ENCODE measurements around the gene METTL24.

Gene METTL24

GRCh38 chr6:110256366-110256765, 101.8 kb downstream of the METTL24 start:
- H3K4me1 ChIP-seq = no peaks in the 10 kb centered on the region
- H2AFZ ChIP-seq = no peak overlapping the region
- H3K9me3 ChIP-seq (ENCODE audit: control insufficient read depth, low read length) = no peaks in the 10 kb centered on the region
- H3K4me2 ChIP-seq (ENCODE audit: low read length) = no peak overlapping the region
- H3K36me3 ChIP-seq (ENCODE audit: control insufficient read depth, insufficient read depth, low read length) = no peaks in the 10 kb centered on the region
- H3K79me2 ChIP-seq = no peaks in the 10 kb centered on the region
- H3K27ac ChIP-seq = no peak overlapping the region
- no peak overlapping the region for H3K9ac ChIP-seq
- H3K27me3 ChIP-seq (ENCODE audit: control insufficient read depth, insufficient read depth, low read length) = no peaks in the 10 kb centered on the region
- no peak overlapping the region for H3K4me3 ChIP-seq (ENCODE audit: low read depth, low read length)
- TF ChIP-seq CTCF (IDR thresholded peaks at IDR 0.05) = no peak

- H3K27ac ChIP-seq = no peak overlapping the region
- H3K9me3 ChIP-seq (ENCODE audit: control insufficient read depth, low read length) = no peaks in the 10 kb centered on the region
- H3K4me2 ChIP-seq (ENCODE audit: low read length) = no peak overlapping the region
- H3K79me2 ChIP-seq = no peaks in the 10 kb centered on the region
- H3K9ac ChIP-seq = no peak overlapping the region
- H3K4me1 ChIP-seq = no peaks in the 10 kb centered on the region
- H3K36me3 ChIP-seq (ENCODE audit: control insufficient read depth, insufficient read depth, low read length) = no peaks in the 10 kb centered on the region
- H2AFZ ChIP-seq = no peak overlapping the region
- H3K27me3 ChIP-seq (ENCODE audit: control insufficient read depth, insufficient read depth, low read length) = no peaks in the 10 kb centered on the region
- TF ChIP-seq CTCF (IDR thresholded peaks at IDR 0.05) = no peak
- no peak overlapping the region for H3K4me3 ChIP-seq (ENCODE audit: low read depth, low read length)
Measured at GRCh38 chr6:110255211-110255750, 102.9 kb downstream of the METTL24 start.

GRCh38 chr6:110250838-110251237, 107.3 kb downstream of the METTL24 start:
- no peak overlapping the region for H3K27ac ChIP-seq

GRCh38 chr6:110250058-110250457, 108.1 kb downstream of the METTL24 start:
- no peak for TF ChIP-seq CTCF (IDR thresholded peaks at IDR 0.05)
- Histone ChIP-seq H3K9ac (no peak overlapping the region), H2AFZ (no peak overlapping the region), H3K4me2 (ENCODE audit: low read length) (no peak overlapping the region), H3K36me3 (ENCODE audit: control insufficient read depth, insufficient read depth, low read length) (no peaks in the 10 kb centered on the region), H3K4me3 (ENCODE audit: low read depth, low read length) (no peak overlapping the region), H3K79me2 (no peaks in the 10 kb centered on the region), H3K27ac (no peak overlapping the region), H3K9me3 (ENCODE audit: control insufficient read depth, low read length) (no peaks in the 10 kb centered on the region), H3K4me1 (no peaks in the 10 kb centered on the region), H3K27me3 (ENCODE audit: control insufficient read depth, insufficient read depth, low read length) (no peaks in the 10 kb centered on the region)

More at GRCh38 chr6:110250838-110251237, 107.3 kb downstream of the METTL24 start:
- Histone ChIP-seq H3K4me3 (ENCODE audit: low read depth, low read length) (no peak overlapping the region), H2AFZ (no peak overlapping the region), H3K9me3 (ENCODE audit: control insufficient read depth, low read length) (no peaks in the 10 kb centered on the region), H3K27me3 (ENCODE audit: control insufficient read depth, insufficient read depth, low read length) (no peaks in the 10 kb centered on the region), H3K36me3 (ENCODE audit: control insufficient read depth, insufficient read depth, low read length) (no peaks in the 10 kb centered on the region), H3K4me2 (ENCODE audit: low read length) (no peak overlapping the region), H3K9ac (no peak overlapping the region), H3K79me2 (no peaks in the 10 kb centered on the region), H3K4me1 (no peaks in the 10 kb centered on the region)
- no peak for TF ChIP-seq CTCF (IDR thresholded peaks at IDR 0.05)

- H3K27ac ChIP-seq = no peak overlapping the region
- no peak for TF ChIP-seq CTCF (IDR thresholded peaks at IDR 0.05)
- H3K36me3 ChIP-seq (ENCODE audit: control insufficient read depth, insufficient read depth, low read length) = no peaks in the 10 kb centered on the region
- H3K79me2 ChIP-seq = no peaks in the 10 kb centered on the region
- no peaks in the 10 kb centered on the region for H3K4me1 ChIP-seq
- no peaks in the 10 kb centered on the region for H3K9me3 ChIP-seq (ENCODE audit: control insufficient read depth, low read length)
- no peak overlapping the region for H3K4me3 ChIP-seq (ENCODE audit: low read depth, low read length)
- H3K9ac ChIP-seq = no peak overlapping the region
- no peak overlapping the region for H2AFZ ChIP-seq
- no peak overlapping the region for H3K4me2 ChIP-seq (ENCODE audit: low read length)
- H3K27me3 ChIP-seq (ENCODE audit: control insufficient read depth, insufficient read depth, low read length) = no peaks in the 10 kb centered on the region
Measured at GRCh38 chr6:110246900-110247546, 111.1 kb downstream of the METTL24 start.

All from parathyroid adenoma (tissue), 2 donors.